Neuron (in vitro differentiated cells): ENCODE results near the gene CCNB3.
"Not testable (repeated sequence)": the region's sequence is repeated elsewhere in the genome, so short reads cannot be mapped to it uniquely, and the experiment has no call there.

ENCODE experiments used
- H2AFZ ChIP-seq: one replicate; pipeline ENCODE4 v1.6.1; 2013; ENCODE audit warnings: low read depth, mild to moderate bottlenecking, inconsistent platforms, low read length, moderate library complexity
- H3K27me3 ChIP-seq: one replicate; pipeline ENCODE4 v1.6.1; 2013; ENCODE audit warnings: low read length; ENCODE audit not compliant: insufficient read depth
- H3K36me3 ChIP-seq: one replicate; pipeline ENCODE4 v1.6.1; 2013; ENCODE audit warnings: low read length; ENCODE audit not compliant: insufficient read depth
- H3K4me1 ChIP-seq: one replicate; pipeline ENCODE4 v1.6.1; 2013; ENCODE audit warnings: low read length; ENCODE audit not compliant: insufficient read depth
- H3K4me3 ChIP-seq: 2 replicates; pipeline ENCODE4 v1.5.1; 2013; ENCODE audit warnings: mild to moderate bottlenecking, low read length, moderate library complexity
- H3K9me3 ChIP-seq: one replicate; pipeline ENCODE4 v1.6.1; 2013; ENCODE audit warnings: low read length

CCNB3 gene

GRCh38 chrX:50202539-50202938, 2.0 kb upstream of the CCNB3 start:
- H3K4me3 ChIP-seq, result no peak overlapping the region
- no peak overlapping the region for H2AFZ ChIP-seq
- H3K4me1 ChIP-seq, result no peaks in the 10 kb centered on the region
- H3K36me3 ChIP-seq, result no peaks in the 10 kb centered on the region
- no peaks in the 10 kb centered on the region for H3K9me3 ChIP-seq
- no peaks in the 10 kb centered on the region for H3K27me3 ChIP-seq

DNA sequence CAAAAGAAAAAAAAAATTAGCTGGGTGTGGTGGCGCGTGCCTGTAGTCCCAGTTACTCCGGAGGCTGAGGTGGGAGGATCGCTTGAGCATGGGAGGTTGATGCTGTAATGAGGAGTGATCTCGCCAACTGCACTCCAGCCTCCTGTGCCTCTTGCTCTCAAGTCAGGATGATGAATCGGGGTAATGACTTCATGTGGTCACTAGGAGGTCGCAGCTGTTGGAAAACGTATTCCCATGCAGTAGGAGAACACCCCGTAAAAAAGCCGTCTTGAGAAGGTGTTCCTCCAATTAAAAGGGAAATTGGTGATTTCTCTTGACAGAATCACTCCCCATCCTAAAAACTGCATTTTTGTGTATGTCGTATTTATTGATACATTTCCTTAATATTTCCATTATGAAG, 2.2 kb downstream of the CCNB3 start:
- no peaks in the 10 kb centered on the region for H3K9me3 ChIP-seq
- H2AFZ ChIP-seq, result no peak overlapping the region
- no peaks in the 10 kb centered on the region for H3K27me3 ChIP-seq
- H3K4me1 ChIP-seq, result no peaks in the 10 kb centered on the region
- no peak overlapping the region for H3K4me3 ChIP-seq
- H3K36me3 ChIP-seq, result no peaks in the 10 kb centered on the region

GRCh38 chrX:50211510-50211909, 6.9 kb downstream of the CCNB3 start:
- Histone ChIP-seq H2AFZ (no peak overlapping the region), H3K27me3 (no peaks in the 10 kb centered on the region), H3K4me1 (no peaks in the 10 kb centered on the region), H3K4me3 (no peak overlapping the region), H3K9me3 (no peaks in the 10 kb centered on the region), H3K36me3 (no peaks in the 10 kb centered on the region)

GRCh38 chrX:50281253-50281652, 76.7 kb downstream of the CCNB3 start:
- Histone ChIP-seq H3K9me3 (no peaks in the 10 kb centered on the region), H3K36me3 (no peaks in the 10 kb centered on the region), H3K27me3 (no peaks in the 10 kb centered on the region), H3K4me3 (no peak overlapping the region), H3K4me1 (no peaks in the 10 kb centered on the region), H2AFZ (no peak overlapping the region)

GRCh38 chrX:50327235-50327634, 122.7 kb downstream of the CCNB3 start:
- no peaks in the 10 kb centered on the region for H3K4me1 ChIP-seq
- H3K27me3 ChIP-seq, result no peaks in the 10 kb centered on the region
- H3K4me3 ChIP-seq, result no peak overlapping the region
- no peak overlapping the region for H2AFZ ChIP-seq
- H3K9me3 ChIP-seq, result no peaks in the 10 kb centered on the region
- H3K36me3 ChIP-seq, result no peaks in the 10 kb centered on the region

DNA sequence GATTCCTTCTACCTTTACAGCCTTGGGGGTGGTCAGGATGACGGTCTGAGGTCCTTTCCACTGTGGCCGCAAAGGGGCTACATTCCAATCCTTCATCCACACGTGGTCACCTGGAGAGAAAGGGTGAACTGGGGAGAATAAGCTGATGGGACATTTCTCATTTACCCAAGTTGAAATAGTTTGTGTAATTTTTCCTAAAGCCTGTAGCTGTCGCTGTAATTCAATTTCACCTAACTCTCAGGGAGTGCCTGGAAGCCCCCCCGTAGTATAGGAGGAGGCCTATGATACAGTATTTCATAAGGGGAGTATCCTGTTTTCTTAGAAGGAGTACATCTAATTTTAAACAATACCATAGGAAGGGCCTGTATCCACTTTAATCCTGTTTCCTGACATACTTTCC, 128.1 kb downstream of the CCNB3 start:
- not testable (repeated sequence) for H3K9me3 ChIP-seq, H2AFZ ChIP-seq, H3K4me1 ChIP-seq, H3K36me3 ChIP-seq, H3K4me3 ChIP-seq, H3K27me3 ChIP-seq

DNA sequence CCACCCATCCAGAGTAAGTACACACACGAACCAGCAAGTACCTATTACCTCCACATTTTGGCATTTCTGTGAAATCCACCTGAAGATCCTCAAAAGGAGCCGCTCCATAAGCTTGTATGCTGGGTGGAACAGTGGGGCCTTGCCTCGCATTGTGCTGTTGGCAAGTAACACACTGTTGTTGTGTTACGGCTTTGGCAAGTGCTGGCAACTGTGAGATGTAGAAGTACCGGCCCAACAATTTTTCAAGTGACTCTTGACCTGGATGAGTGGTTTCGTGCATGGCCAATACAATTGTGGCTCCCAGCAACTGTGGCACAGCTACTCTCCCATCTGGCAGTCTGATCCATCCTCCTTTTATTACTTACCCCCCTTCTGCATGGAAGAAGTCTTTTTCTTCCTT, 128.7 kb downstream of the CCNB3 start:
- Histone ChIP-seq H2AFZ (no peak overlapping the region), H3K27me3 (no peaks in the 10 kb centered on the region), H3K4me1 (no peaks in the 10 kb centered on the region), H3K36me3 (no peaks in the 10 kb centered on the region), H3K4me3 (no peak overlapping the region), H3K9me3 (no peaks in the 10 kb centered on the region)

DNA sequence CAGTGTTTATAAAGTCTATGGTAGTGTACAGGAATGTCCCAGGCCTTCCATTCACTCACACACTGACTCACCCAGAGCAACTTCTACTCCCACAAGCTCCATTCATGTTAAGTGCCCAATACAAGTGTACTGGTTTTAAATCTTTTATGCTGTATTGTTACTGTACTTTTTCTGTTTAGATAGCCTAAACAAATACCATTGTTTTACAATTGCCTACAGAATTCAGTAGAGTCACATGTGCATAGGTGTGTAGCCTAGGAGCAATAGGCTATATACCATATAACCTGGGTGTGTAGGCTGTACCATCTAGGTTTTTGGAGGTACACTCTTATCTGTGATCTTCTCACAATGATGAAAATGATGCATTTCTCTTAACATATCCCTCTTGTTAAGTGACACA, 139.4 kb downstream of the CCNB3 start:
- Histone ChIP-seq H3K4me3 (no peak overlapping the region), H3K9me3 (no peaks in the 10 kb centered on the region), H3K27me3 (no peaks in the 10 kb centered on the region), H3K4me1 (no peaks in the 10 kb centered on the region), H2AFZ (no peak overlapping the region), H3K36me3 (no peaks in the 10 kb centered on the region)

DNA sequence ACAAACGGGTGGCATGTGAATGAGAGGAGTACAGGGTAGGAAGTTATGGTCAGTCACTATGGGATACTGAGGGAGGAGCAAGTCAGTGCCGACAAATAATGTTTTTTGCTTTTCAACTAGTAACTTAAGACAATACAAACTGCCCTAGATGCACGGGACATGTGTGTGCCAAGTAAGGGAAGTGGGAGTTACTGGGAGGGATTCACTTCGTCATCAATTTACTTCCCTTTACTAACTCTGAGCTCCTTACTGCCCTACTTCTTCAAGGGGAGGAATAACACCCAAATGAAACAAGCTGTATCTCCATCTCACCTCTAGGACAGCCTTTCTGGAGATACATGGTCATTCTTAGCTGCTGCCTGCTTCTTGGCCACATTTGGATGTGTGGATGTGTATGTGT, 168.4 kb downstream of the CCNB3 start:
- Histone ChIP-seq H3K4me3 (no peak overlapping the region), H2AFZ (no peak overlapping the region), H3K27me3 (peaks cover 4% of the 10 kb centered on the region), H3K36me3 (no peaks in the 10 kb centered on the region), H3K4me1 (no peaks in the 10 kb centered on the region), H3K9me3 (no peaks in the 10 kb centered on the region)

DNA sequence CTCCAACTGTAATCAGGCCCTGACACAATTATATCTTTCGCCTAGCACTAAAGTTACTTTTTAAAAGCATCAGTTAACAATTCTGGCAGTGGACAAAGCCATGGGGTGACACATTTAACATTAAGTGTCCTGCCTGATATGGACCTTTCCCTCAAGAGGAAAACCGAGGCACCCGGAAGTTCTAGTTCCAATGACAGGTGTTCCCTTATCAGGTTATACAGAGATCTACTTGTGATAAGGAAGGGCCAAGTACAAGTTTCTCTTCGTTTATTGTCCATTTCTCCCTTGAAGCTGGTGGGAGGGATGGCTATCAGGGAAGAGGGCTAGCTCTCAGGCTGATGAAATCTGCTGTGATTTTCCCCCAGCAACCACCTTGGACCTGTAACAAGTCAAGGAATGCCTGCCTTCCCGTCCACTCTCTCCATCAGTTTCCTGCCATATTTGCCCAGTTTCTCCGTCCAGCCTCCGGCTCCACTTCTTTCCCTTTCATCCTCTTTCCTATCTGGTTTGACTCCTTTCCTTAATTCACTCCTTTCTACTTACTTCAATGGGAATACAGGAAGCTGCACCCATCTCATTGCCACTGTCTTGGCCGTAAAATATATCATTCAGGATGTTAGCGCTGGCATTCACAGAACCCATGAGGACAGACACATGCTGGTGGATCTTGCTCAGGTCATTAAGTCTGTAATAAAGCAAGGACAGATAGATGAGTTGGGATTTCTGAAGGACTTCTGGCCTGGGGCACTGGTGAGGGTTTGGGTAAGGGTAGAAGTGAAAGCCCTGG, 171.1 kb downstream of the CCNB3 start:
- Histone ChIP-seq H3K27me3 (peaks cover 4% of the 10 kb centered on the region), H3K4me1 (no peaks in the 10 kb centered on the region), H3K4me3 (no peak overlapping the region), H3K36me3 (no peaks in the 10 kb centered on the region), H2AFZ (no peak overlapping the region), H3K9me3 (no peaks in the 10 kb centered on the region)

DNA sequence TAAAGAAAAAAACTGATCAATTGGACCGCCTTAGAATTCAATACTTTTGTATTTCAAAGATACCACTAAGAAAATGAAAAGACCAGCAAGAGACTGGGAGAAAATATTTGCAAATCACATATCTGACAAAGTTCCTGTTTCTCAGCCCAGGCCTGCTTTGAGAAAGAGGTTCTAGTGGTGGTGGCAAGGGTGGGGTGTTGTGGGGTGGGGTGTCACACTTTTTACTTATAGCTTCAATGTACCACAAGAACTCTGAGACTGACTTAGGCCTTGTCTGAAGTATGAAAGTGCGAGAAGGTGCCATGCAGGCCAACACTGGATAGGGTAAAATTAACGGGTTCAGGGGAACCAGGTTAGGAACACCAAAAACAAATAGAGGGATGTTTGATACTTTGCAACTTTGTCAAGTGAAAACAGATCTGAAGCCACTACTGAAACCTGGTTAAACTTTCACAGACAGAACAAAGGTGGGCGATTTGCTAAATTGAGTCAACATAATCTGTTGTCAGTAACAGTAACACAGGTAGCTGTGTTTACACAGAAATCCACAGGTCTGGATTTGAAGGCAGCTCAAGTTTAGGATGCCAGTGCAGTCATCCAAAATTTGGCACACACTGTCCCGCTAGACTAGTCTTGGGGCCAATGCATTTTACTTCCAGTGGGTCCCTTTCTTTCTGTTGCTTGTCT, 177.3 kb downstream of the CCNB3 start:
- Histone ChIP-seq H2AFZ (no peak overlapping the region), H3K27me3 (peaks cover 5% of the 10 kb centered on the region), H3K9me3 (no peaks in the 10 kb centered on the region), H3K4me3 (no peak overlapping the region), H3K36me3 (no peaks in the 10 kb centered on the region), H3K4me1 (no peaks in the 10 kb centered on the region)

- Histone ChIP-seq H3K27me3 (peaks cover 5% of the 10 kb centered on the region), H3K9me3 (no peaks in the 10 kb centered on the region), H3K4me3 (no peak overlapping the region), H3K36me3 (no peaks in the 10 kb centered on the region), H3K4me1 (no peaks in the 10 kb centered on the region), H2AFZ (no peak overlapping the region)
These were observed 182.0 kb downstream of the CCNB3 start for GRCh38 chrX:50386520-50386919.

- Histone ChIP-seq H3K27me3 (no peaks in the 10 kb centered on the region), H3K9me3 (no peaks in the 10 kb centered on the region), H3K4me1 (no peaks in the 10 kb centered on the region), H3K4me3 (no peak overlapping the region), H2AFZ (no peak overlapping the region), H3K36me3 (no peaks in the 10 kb centered on the region)
These were observed 189.3 kb downstream of the CCNB3 start for GRCh38 chrX:50393902-50394301.
